Fibroblast of mammary gland (primary cell): Measurements from ENCODE around the gene MRGPRX2.

Experiments used
- DNase-seq: peaks from one replicate; pipeline ENCODE4 v3.0.0-alpha.2; 2010; ENCODE audit warnings: low read depth
- H3K4me3 ChIP-seq: 2 replicates; pipeline ENCODE4 v1.5.1; 2011; ENCODE audit warnings: low read depth, mild to moderate bottlenecking, low read length, moderate library complexity; ENCODE audit not compliant: control insufficient read depth
- TF ChIP-seq, protein P1 (sequence below): conservative IDR thresholded peaks from 2 replicates; pipeline ENCODE4 v1.5.1; 2011; ENCODE audit warnings: low read depth, low read length, inconsistent platforms; ENCODE audit not compliant: control insufficient read depth, insufficient read depth

The MRGPRX2 gene

GRCh38 chr11:19040051-19040450, 20.5 kb downstream of the MRGPRX2 start:
- no peak overlapping the region for H3K4me3 ChIP-seq
- no peak for DNase-seq
- TF ChIP-seq, protein P1, sequence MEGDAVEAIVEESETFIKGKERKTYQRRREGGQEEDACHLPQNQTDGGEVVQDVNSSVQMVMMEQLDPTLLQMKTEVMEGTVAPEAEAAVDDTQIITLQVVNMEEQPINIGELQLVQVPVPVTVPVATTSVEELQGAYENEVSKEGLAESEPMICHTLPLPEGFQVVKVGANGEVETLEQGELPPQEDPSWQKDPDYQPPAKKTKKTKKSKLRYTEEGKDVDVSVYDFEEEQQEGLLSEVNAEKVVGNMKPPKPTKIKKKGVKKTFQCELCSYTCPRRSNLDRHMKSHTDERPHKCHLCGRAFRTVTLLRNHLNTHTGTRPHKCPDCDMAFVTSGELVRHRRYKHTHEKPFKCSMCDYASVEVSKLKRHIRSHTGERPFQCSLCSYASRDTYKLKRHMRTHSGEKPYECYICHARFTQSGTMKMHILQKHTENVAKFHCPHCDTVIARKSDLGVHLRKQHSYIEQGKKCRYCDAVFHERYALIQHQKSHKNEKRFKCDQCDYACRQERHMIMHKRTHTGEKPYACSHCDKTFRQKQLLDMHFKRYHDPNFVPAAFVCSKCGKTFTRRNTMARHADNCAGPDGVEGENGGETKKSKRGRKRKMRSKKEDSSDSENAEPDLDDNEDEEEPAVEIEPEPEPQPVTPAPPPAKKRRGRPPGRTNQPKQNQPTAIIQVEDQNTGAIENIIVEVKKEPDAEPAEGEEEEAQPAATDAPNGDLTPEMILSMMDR, result no peak

DNA sequence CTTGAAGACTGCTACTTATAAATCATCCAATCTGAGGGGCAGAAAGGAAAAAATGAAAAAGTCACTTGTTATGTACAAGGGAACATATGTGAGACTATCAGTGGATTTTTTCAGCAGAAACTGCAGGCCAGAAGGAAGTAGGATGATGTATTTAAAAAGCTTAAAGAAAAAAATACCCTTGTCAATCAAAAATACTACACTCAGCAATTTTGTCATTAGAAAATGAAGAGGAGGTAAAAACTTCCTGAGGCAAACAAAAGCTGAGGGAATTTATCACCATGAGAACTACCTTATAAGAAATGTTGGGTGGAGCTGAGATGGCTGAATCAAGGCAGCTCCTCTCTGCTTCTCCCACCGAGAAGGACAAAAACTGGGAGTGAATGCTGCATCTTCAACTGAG, 21.1 kb downstream of the MRGPRX2 start:
- no peak overlapping the region for H3K4me3 ChIP-seq
- TF ChIP-seq, protein P1, result no peak
- no peak for DNase-seq

DNA sequence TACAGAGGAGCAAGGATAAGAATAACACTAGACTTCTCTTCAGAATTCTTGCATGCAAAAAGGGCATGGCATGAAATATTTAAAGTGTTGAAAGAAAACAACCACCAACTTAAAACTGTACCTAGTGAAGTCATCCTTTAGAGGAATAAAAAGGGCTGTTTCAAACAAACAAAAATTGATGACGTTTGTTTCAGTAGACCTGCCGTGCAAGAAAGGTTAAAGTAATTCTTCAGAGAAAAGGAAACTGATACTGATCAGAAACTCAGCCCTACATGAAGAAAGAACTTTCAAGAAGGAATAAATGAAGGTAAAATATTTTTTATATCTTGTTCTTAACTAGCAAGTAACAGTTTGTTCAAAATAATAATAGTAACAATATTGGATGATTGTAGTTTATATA, 27.5 kb downstream of the MRGPRX2 start:
- no peak overlapping the region for H3K4me3 ChIP-seq
- no peak for DNase-seq
- TF ChIP-seq, protein P1, result no peak

- TF ChIP-seq, protein P1, result no peak
- H3K4me3 ChIP-seq, result no peak overlapping the region
- peak; percentile 90 for DNase-seq
These were observed 32.5 kb downstream of the MRGPRX2 start for GRCh38 chr11:19027829-19028595.

- DNase-seq, result no peak
- TF ChIP-seq, protein P1, result no peak
- no peak overlapping the region for H3K4me3 ChIP-seq
These were observed 33.7 kb downstream of the MRGPRX2 start for GRCh38 chr11:19026862-19027261.

GRCh38 chr11:19025481-19026406, 34.8 kb downstream of the MRGPRX2 start:
- TF ChIP-seq, protein P1, result no peak
- no peak overlapping the region for H3K4me3 ChIP-seq
- DNase-seq, result peak; percentile 43
